ENCODE measurements around the gene EEF2KMT. TPM values are rescaled to one million over a fixed set of nuclear protein-coding genes. Genes with fewer than 3 reads are reported as not detected.
"Not testable (repeated sequence)": the region's sequence is repeated elsewhere in the genome, so short reads cannot be mapped to it uniquely, and the experiment has no call there.

EEF2KMT gene, protein sequence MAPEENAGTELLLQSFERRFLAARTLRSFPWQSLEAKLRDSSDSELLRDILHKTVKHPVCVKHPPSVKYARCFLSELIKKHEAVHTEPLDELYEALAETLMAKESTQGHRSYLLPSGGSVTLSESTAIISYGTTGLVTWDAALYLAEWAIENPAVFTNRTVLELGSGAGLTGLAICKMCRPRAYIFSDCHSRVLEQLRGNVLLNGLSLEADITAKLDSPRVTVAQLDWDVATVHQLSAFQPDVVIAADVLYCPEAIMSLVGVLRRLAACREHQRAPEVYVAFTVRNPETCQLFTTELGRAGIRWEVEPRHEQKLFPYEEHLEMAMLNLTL
- polyA plus RNA-seq (2012; rRNA removed) = 12.5 and 12.9 TPM in 2 replicates
- polyA plus RNA-seq (2012; cell fraction: cytosol; rRNA removed) = 5.7 and 8.3 TPM in 2 replicates
- 18.1 and 19.8 TPM in 2 replicates for polyA plus RNA-seq (2012; cell fraction: nucleus; rRNA removed)

DNA sequence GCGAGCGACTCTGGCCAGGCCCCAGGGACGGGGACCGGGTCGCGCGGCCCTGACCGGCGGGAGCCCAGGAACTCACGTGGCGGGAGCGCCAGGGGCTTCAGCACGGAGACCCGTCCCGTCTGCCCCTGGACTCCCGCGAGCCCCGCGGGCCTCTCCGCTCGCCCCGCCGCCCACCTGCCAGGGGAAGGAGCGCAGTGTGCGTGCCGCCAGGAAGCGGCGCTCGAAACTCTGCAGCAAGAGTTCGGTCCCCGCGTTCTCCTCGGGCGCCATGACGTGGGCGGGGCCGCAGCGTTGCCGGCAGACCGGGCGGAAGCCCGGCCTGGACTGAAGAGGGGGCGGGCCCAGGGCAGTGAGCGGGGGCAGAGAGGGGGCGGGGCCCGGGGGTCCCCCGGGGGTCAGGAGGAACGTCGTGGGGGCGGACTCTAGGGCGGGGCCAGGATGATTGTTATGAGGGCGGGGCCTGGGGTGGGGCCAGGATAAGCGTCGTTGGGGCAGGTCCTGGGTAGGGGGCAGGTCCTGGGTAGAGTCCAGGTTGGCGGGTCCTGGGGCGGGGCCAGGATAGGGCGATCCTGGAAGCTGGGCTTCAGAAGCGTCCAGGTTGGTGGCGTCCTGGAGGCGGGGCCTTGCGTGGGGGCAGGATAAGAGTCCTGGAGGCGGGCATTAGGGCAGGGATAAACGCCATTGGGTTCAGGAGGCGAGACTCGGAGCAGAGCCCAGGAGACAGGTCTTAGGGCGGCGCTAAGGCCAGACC lies at the start of gene EEF2KMT:
Gene EEF2KMT, minus strand, starts transcription at position 326 of the 751 bp plus-strand sequence. Its CDS starts 56 bp downstream, at position 270.
- POLR2A ChIA-PET = interaction anchor here (0.7 kb wide), 1 partner anchor 20 kb away, joined by 3 read pairs; no protein-coding TSS in a partner anchor
- peak within 1 kb of the TSS; percentile 35 to 60; a peak in 2 of 4 replicates for H3K27ac ChIP-seq (ENCODE audit: low read depth in 2 of 2, low read length in 1 of 2)
- peak within 1 kb of the TSS; percentile 63 to 64 for H3K4me3 ChIP-seq (ENCODE audit: low read depth in 2 of 2, low read length in 1 of 2)
- H3K9me2 ChIP-seq; H3K79me2 ChIP-seq (ENCODE audit: insufficient read depth); H3F3A ChIP-seq (replicated peaks; ENCODE audit: insufficient read depth); H3K36me3 ChIP-seq (replicated peaks in 1 of 2; ENCODE audit: control insufficient read depth in 1 of 2, insufficient read depth in 2 of 2, low read length in 1 of 2); H3K27me3 ChIP-seq (ENCODE audit: insufficient read depth); H3K4me1 ChIP-seq (ENCODE audit: control insufficient read depth in 1 of 2, insufficient read depth in 2 of 2, low read depth in 1 of 2, low read length in 1 of 2); H3K9me3 ChIP-seq; H4K20me1 ChIP-seq (ENCODE audit: insufficient read depth); CTCF ChIA-PET: not testable (repeated sequence)
- peak within 1 kb of the TSS; percentile 79; the same call in 1 of the 2 replicates for H2AFZ ChIP-seq (ENCODE audit: low read depth)
- peak; percentile 93 for DNase-seq
- peak; percentile 51; the same call in 1 of the 2 replicates for TF ChIP-seq MXI1 (IDR thresholded peaks at IDR 0.05; ENCODE audit: low read depth, low read length)
- peak; percentile 31; the same call in 1 of the 2 replicates for TF ChIP-seq GABPA (IDR thresholded peaks at IDR 0.05; ENCODE audit: low read depth)
- 0 out of 2 replicates have a peak, but pooled peaks have one; percentile 14 for TF ChIP-seq TAF1 (IDR thresholded peaks at IDR 0.05; ENCODE audit: borderline replicate concordance, low read depth, low read length)
- peak; percentile 6 for TF ChIP-seq CHD2 (IDR thresholded peaks at IDR 0.05; ENCODE audit: low read length, partially characterized antibody)
- TF ChIP-seq ELF1 (IDR thresholded peaks at IDR 0.05) = peak; percentile 58
- TF ChIP-seq YY1 (IDR thresholded peaks at IDR 0.05; ENCODE audit: low read depth) = peak; percentile 82
- WGBS (ENCODE audit: low lambda C conversion rate) = 2% methylated on average over 19 of the region's 67 CpGs
- H3K4me2 ChIP-seq = peak within 1 kb of the TSS; percentile 87
- peak within 1 kb of the TSS; percentile 78 for H3K9ac ChIP-seq

DNA sequence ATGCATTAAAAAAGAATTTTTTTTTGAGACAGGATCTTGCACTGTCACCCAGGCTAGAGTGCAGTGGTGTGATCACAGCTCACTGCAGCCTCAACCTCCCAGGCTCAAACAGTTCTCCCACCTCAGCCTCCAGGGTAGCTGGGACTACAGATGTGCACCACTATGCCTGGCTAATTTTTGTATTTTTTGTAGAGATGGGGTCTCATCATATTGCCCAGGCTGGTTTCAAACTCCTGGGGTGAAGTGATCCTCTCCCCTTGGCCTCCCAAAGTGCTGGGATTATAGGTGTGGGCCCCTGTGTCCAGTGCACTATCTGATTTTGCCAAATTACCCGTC lies 47.0 kb upstream of the EEF2KMT start:
- H3K9ac ChIP-seq; H3K9me2 ChIP-seq; CTCF ChIA-PET; H3K79me2 ChIP-seq (ENCODE audit: insufficient read depth); DNase-seq; H3K4me3 ChIP-seq (ENCODE audit: low read depth in 2 of 2, low read length in 1 of 2); POLR2A ChIA-PET; H3K9me3 ChIP-seq; H3K4me2 ChIP-seq; H4K20me1 ChIP-seq (ENCODE audit: insufficient read depth); H3K27ac ChIP-seq (ENCODE audit: low read depth in 2 of 2, low read length in 1 of 2); H3K4me1 ChIP-seq (ENCODE audit: control insufficient read depth in 1 of 2, insufficient read depth in 2 of 2, low read depth in 1 of 2, low read length in 1 of 2); H3K36me3 ChIP-seq (replicated peaks in 1 of 2; ENCODE audit: control insufficient read depth in 1 of 2, insufficient read depth in 2 of 2, low read length in 1 of 2); H2AFZ ChIP-seq (ENCODE audit: low read depth); H3F3A ChIP-seq (replicated peaks; ENCODE audit: insufficient read depth); H3K27me3 ChIP-seq (ENCODE audit: insufficient read depth): not testable (repeated sequence)
- WGBS (ENCODE audit: low lambda C conversion rate) = 9% methylated on average over 1 of the region's 1 CpG

DNA sequence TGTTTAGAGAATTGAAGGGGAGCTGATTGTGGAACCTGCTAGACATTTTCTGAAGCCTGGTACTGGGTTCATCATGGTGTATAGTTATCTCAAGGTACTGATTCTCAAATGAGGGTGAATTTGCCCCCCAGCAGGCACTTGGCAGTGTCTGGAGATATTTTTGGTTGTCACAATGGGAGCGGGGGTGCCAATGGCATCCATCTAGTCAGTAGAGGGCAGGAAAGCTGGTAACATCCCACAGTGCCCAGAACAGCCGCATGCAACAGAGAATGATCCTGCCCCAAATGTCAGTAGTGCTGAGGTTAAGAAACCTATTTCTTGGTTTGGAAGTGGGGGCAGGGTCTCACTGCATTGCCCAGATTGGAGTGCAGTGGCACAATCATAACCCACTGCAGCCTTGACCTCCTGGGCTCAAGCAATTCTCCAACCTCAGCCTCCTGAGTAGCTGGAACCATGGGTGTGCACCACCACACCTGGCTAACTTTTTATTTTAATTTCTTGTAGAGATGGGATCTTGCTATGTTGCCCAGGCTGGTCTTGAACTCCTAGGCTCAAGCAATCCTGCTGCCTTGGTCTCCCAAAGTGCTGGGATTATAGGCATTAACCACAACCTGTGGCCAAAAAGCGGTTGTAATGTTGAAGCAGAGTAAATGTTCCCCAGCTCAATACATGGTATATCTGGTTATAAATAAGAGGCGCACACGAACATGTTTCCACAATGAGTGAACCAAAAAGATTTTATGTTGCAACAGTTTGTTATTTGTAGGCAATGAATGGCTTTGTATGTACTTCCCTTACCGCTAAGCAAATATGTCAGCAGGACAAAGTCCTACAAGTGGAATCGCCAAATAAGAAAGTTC lies 46.4 kb upstream of the EEF2KMT start:
- Histone ChIP-seq H3K79me2 (ENCODE audit: insufficient read depth) (no peaks in the 10 kb centered on the region), H3K36me3 (replicated peaks in 1 of 2; ENCODE audit: control insufficient read depth in 1 of 2, insufficient read depth in 2 of 2, low read length in 1 of 2) (no peaks in the 10 kb centered on the region), H3K4me3 (ENCODE audit: low read depth in 2 of 2, low read length in 1 of 2) (no peak overlapping the region), H3K27ac (ENCODE audit: low read depth in 2 of 2, low read length in 1 of 2) (no peak overlapping the region), H3K9ac (no peak overlapping the region), H4K20me1 (ENCODE audit: insufficient read depth) (no peaks in the 10 kb centered on the region), H3F3A (replicated peaks; ENCODE audit: insufficient read depth) (no peaks in the 10 kb centered on the region), H2AFZ (ENCODE audit: low read depth) (no peak overlapping the region), H3K4me1 (ENCODE audit: control insufficient read depth in 1 of 2, insufficient read depth in 2 of 2, low read depth in 1 of 2, low read length in 1 of 2) (no peaks in the 10 kb centered on the region; a peak in 1 of 4 replicates), H3K27me3 (ENCODE audit: insufficient read depth) (no peaks in the 10 kb centered on the region), H3K4me2 (no peak overlapping the region), H3K9me2 (no peaks in the 10 kb centered on the region), H3K9me3 (no peaks in the 10 kb centered on the region)
- WGBS (ENCODE audit: low lambda C conversion rate) = 38% methylated on average over 7 of the region's 7 CpGs
- ChIA-PET CTCF (no interaction called here), POLR2A (no interaction called here)
- no peak for DNase-seq
- TF ChIP-seq SIN3A (IDR thresholded peaks at IDR 0.05; ENCODE audit: borderline replicate concordance, low read depth, low read length) = no peak
- no peak for TF ChIP-seq FOXM1 (IDR thresholded peaks at IDR 0.05; ENCODE audit: low read depth)
- no peak for TF ChIP-seq NFIC (IDR thresholded peaks at IDR 0.05; ENCODE audit: borderline replicate concordance)
- TF ChIP-seq TCF12 (IDR thresholded peaks at IDR 0.05) = no peak
- no peak for TF ChIP-seq GABPA (IDR thresholded peaks at IDR 0.05; ENCODE audit: low read depth)
- TF ChIP-seq CHD2 (IDR thresholded peaks at IDR 0.05; ENCODE audit: low read length, partially characterized antibody) = no peak
- TF ChIP-seq, protein P1, sequence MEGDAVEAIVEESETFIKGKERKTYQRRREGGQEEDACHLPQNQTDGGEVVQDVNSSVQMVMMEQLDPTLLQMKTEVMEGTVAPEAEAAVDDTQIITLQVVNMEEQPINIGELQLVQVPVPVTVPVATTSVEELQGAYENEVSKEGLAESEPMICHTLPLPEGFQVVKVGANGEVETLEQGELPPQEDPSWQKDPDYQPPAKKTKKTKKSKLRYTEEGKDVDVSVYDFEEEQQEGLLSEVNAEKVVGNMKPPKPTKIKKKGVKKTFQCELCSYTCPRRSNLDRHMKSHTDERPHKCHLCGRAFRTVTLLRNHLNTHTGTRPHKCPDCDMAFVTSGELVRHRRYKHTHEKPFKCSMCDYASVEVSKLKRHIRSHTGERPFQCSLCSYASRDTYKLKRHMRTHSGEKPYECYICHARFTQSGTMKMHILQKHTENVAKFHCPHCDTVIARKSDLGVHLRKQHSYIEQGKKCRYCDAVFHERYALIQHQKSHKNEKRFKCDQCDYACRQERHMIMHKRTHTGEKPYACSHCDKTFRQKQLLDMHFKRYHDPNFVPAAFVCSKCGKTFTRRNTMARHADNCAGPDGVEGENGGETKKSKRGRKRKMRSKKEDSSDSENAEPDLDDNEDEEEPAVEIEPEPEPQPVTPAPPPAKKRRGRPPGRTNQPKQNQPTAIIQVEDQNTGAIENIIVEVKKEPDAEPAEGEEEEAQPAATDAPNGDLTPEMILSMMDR (IDR thresholded peaks at IDR 0.05) = no peak
- TF ChIP-seq RXRA (IDR thresholded peaks at IDR 0.05; ENCODE audit: borderline replicate concordance, low read depth) = no peak
- TF ChIP-seq MEF2A (IDR thresholded peaks at IDR 0.05; ENCODE audit: borderline replicate concordance, low read depth) = no peak
- no peak for TF ChIP-seq RAD21 (IDR thresholded peaks at IDR 0.05; ENCODE audit: low read length)
- no peak for TF ChIP-seq TAF1 (IDR thresholded peaks at IDR 0.05; ENCODE audit: borderline replicate concordance, low read depth, low read length)
- no peak for TF ChIP-seq FOXJ3 (CRISPR knock-in tag; IDR thresholded peaks at IDR 0.05)
- TF ChIP-seq, protein P2, sequence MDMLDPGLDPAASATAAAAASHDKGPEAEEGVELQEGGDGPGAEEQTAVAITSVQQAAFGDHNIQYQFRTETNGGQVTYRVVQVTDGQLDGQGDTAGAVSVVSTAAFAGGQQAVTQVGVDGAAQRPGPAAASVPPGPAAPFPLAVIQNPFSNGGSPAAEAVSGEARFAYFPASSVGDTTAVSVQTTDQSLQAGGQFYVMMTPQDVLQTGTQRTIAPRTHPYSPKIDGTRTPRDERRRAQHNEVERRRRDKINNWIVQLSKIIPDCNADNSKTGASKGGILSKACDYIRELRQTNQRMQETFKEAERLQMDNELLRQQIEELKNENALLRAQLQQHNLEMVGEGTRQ (IDR thresholded peaks at IDR 0.05; ENCODE audit: borderline replicate concordance, low read depth, low read length) = no peak
